Middle frontal gyrus (tissue), 1 donor: ENCODE data around the gene TGM6.

ENCODE experiments used
- DNase-seq: peaks from one replicate; pipeline ENCODE4 v3.0.0-alpha.2; 2015; ENCODE audit warnings: low spot score; ENCODE audit errors: extremely low spot score

Gene TGM6

DNA sequence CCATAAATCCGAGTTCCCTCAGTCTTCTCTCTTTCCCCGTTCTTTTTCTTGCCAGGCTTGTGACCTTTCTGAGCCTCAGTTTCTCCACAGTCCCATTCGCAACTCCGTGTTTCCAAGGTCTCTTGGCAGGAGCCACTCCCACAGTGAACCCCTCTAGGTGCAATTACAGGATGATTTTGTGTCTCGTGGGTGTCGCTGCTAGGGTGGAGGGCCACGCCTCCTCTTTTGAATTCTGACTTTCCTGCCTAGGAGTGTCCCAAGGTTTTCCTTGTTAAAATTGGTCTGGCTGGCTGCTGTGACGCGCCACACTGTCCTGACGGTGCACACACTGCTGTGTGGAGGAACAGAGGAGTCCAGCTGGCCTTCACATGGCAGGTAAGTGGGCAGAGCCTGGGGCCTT lies at the start of gene TGM6:
Gene TGM6, plus strand, starts transcription at position 301 of the 400 bp plus-strand sequence. Its CDS starts 68 bp downstream, at position 369.
- no peak for DNase-seq

DNA sequence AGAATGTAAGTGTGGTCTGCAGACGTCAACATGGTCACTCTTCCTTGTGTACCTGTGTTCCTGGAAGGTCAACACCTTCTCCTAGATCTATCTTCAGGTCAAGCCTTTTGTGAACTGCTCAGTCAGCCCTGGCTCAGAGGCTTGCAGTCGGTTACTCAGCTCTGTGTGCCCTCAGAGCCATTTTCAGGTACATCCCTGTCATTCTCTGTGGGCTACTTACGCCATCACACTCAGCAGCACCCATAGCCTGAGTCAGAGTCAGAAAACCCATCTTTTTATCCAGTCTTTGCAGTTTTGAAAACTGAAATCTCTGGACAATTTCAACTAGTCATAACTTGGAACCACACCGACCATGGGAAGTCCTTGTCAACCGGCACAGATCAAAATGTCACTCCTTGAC lies 49.6 kb upstream of the TGM6 start:
- DNase-seq = no peak

DNA sequence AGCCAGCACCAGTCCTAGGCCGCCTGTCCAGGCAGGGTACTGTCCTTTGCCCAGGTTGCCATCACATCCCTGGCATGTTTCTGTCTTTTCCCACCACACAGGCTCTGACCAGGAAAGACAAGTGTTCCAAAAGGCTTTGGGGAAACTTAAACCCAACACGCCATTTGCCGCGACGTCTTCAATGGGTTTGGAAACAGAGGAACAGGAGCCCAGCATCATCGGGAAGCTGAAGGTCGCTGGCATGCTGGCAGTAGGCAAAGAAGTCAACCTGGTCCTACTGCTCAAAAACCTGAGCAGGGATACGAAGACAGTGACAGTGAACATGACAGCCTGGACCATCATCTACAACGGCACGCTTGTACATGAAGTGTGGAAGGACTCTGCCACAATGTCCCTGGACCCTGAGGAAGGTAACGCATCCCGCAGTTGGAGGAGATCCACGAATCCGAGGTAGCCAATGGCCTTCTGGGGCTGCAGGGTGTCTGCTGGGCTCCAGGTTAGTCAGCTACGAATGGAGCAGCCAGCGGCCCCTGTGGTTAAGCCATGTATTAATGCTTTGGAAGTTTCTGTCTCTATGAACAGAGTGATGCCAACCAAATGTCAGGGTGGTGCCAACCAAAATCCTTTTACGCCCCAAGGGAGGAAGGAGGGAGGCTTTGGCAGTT lies 48.7 kb upstream of the TGM6 start:
- DNase-seq = no peak

DNA sequence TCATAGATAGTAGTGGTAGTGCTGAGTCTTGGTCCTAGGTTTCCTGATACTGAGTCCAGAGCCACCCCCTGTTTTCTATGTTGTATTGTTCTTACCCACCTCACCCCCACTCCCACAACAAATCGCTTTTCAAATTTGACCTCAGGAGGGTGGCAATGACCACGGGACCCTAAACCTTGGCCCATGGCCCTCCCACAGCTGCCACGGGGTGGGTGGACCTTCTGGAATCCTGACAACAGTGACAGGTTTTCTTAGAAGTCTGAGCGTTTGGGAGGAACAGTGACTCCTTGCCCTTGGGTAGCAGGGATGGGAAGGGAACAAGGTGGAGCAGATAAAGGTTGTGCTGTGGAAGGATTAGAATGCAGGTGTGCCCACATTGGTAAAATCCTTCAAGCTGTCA lies 48.0 kb upstream of the TGM6 start:
- no peak for DNase-seq

DNA sequence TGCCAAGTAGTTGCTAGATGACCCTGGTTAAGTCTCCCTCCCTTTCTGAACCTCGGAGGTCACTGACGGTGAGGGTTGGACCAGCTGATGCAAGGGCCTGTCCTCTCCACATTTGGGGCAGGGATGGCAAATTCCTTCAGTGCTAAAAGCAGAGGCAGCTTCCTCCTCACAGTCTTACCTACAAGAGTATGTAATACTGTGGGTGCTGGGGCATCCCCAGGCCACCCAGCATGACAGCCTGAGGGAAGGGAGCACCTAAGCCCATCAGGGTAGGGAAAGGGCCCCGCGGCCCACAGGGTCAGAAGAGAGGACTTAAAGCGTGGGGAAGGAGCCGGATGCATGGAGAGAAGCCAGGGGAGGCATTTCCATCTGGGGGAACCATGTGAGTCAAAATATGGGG lies 46.9 kb upstream of the TGM6 start:
- no peak for DNase-seq

DNA sequence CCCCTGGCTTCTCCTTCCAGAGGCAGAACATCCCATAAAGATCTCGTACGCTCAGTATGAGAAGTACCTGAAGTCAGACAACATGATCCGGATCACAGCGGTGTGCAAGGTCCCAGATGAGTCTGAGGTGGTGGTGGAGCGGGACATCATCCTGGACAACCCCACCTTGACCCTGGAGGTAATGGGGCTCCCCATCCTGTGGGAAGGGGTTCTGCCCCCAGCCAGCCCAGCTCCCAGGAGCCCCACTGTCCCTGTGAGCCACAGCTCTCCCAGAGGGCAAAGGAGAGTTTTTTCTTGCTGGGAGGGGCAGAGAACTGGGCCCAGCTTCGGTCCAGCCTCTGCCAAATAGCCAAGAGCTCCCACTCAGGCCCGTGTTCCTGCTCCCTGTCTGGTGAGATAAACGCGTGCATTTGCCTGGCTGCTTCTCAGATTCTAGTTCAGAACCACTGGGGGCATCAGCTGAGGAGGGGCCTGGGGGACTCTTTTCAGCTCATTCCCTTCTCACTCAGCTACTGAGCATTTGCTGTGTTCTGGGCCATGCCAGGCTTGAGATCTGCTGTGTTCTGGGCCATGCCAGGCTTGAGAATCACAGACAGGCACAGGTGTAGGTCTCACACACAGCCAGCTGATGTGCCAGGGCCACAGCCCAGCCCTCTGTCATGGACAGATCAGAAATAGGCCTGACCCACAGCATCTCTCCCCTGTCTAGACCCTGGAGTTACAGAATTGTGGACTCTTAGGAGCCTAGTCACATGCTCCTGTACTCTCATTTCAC lies 45.4 kb upstream of the TGM6 start:
- DNase-seq = no peak

DNA sequence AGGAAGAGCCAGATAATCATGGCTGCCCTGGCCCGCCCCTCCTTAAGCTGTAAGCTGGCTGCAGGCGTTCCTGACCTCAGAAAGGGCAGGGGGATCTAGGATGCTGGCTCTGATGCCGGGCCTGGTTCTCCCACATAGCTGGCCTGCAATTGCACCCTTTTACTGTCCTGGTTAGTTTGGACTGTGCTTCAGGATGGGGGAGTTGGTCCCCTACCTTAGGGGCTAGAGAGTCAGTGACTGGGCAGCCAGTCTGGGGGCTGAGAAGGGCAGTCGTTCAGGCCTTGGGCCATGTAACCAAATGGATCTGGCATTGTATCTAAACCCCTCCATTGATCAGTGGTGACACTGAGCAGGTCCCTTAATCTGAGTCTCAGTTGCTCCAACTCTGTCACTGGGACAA lies 44.2 kb upstream of the TGM6 start:
- DNase-seq = no peak

DNA sequence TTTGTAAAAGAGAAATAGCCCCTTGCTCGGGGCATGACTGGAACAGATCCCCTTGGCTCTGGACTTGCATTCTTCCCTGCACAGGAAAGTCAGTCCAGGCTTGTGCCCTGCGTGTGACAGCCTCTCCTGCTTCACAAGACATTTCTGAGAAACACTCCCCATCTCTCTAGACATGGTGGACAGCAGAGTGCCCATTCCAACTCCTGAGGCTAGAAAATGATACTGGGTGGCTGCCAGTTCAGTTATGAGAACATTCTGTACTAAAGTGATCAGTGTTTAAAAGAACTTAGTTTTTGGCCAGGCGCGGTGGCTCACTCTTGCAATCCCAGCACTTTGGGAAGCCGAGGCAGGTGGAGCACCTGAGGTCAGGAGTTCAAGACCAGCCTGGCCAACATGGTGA lies 43.6 kb upstream of the TGM6 start:
- no peak for DNase-seq

DNA sequence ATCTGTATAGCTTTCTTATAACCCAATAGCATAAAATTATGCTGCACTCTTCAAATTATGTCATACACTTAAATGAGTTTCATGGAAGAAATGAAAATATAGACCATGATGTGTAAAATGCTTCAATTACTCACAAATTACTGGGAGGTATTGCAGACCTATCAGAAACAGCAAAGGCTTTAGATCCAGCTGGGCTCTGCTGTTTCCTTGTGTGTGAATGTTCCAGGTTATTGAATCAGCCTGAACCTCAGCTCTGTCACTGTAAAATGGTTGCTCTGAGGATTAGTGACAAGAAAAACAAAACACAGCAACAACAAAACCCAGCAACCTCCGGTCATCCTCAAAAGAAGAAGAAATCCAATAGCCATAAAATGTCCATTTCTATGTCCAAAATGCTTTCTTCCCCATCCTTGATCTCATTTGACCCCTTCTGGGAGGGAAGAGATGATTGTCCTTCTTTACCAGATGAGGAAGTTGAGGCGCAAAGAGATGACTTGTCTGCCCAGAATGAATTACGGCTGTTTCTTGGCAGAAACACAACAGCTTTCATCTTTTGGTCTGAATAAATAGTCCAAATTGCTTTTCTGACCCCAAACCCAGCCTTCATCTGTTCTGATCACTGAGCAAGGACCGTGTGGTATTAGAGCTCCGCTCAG lies 42.2 kb upstream of the TGM6 start:
- no peak for DNase-seq

DNA sequence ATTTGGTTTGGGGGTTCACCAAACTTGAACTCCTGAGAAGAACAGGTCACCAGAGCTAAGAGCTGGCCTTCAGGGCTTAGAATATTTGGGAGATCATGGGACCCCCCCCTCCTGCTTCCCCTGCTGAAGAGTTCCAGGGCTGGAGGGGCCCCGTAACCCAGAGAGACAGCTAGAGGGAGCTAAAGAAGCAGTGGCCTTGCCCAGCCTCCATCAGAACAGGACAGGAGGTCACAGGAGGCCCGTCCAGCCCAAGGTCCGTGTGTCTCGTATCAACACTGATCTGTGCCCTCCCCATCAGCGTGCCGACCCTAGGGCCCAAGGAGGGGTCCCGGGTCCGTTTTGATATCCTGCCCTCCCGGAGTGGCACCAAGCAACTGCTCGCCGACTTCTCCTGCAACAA lies 40.6 kb upstream of the TGM6 start:
- no peak for DNase-seq

DNA sequence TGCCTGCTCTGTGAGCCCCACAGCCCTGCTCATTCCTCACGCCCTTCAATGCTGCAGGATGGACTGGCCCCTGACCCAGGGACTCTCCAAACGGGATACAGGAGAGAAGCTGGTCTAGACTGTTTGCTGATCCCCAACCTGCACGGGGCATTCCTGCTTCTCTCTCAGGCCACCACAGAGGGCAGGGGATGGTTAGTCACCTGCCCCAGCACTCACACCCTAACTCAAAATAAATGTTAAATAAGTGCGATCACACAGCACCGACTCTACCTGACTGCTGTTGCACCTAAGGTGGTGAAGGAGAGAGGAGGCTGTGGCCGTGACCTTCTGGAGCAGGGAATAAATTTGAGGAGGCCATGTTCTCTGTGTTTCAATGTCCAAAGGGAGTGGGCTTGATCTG lies 39.9 kb upstream of the TGM6 start:
- no peak for DNase-seq

DNA sequence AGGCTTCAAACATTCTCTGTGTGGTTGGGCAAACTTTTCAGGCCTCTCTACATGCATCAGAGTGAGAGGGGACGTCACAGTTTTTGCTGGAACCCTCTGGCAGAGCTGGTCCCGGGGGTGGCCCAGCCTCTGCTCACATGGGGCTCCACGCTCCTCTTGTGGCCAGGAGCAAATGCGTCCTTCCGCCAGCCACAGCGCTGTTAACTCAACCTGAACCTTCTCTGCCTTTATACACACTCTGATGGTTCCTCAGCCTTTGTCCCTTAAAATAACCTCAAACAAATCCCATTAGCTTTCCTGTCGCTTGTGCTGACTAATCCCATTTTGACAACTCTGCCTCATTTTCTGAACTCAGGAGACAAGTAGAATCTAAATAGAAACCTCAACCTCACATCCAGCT lies 39.4 kb upstream of the TGM6 start:
- DNase-seq = no peak

DNA sequence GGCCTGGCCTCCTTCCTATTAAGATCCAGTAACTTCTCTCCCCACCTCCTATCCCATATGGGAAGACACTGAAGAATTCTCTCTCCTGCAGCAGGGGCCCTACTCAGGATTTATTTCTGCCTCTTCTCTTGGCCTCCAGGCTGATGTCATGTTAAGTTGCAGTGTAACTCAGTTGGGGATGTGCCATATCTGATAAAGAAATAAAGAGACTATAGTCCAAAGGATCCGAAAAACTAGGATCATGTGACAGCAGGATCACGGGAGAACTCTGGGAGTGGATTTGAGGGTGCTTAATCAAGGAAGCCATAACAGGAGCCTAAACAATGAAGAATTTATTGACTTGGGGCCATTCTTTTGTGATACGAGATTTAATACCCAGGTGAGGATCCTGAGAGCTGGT lies 38.5 kb upstream of the TGM6 start:
- DNase-seq = no peak

DNA sequence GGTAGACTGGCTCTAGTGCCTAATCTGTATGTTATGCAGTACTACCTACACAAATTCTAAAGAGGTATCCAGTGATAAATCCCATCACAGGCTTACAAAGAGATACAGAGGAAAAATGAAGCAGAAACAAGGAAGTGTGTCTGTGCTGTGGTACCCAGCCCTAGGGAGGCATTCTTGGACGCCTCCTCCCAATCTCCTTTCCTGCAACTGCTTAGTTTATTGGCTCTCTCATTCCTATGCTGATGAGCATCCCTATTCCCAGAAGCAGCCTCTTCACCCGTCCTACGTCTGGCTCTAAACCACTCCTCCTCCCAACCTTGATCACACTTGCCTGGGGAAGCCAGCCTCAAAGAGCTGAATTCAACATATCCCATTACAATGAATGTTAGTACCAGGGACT lies 34.5 kb upstream of the TGM6 start:
- DNase-seq = no peak

DNA sequence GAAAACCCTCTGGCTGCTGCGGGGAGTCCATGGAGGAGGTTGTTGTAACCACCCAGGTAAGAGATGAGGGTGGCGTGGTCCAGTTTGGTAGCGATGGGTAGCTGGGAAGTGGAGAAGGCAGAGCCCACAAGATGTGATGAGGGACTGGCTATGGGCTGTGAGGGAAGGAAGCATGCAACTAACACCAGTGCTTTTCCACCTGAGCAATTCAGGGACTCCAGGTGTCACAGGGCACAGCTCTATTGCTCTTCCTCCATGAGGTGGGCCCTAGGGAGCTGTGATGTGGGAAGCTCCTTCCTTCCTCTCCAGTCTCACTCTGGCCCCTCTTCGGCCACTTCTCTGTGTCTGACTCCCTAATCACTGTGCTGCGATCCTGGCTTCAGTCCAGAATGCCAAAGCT lies 32.4 kb upstream of the TGM6 start:
- DNase-seq = no peak

DNA sequence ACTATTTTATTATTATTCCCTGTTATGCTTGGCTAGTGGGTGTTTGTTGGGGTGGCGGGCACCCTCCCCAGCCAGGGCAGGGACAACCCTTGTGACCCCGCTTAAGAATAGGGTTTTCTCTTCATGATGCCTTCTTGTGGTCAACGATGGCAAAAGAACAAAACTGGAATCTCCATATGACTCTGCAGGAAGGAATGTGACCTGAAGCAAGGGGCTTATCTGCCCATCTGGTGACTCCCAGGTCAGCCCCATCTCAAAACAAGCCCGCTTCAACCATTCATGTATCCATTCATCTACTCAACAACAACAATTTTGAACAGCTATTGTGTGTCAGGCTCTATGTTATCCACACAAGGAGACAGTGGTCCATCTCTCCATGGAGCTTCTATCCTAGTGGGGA lies 30.9 kb upstream of the TGM6 start:
- DNase-seq = no peak

DNA sequence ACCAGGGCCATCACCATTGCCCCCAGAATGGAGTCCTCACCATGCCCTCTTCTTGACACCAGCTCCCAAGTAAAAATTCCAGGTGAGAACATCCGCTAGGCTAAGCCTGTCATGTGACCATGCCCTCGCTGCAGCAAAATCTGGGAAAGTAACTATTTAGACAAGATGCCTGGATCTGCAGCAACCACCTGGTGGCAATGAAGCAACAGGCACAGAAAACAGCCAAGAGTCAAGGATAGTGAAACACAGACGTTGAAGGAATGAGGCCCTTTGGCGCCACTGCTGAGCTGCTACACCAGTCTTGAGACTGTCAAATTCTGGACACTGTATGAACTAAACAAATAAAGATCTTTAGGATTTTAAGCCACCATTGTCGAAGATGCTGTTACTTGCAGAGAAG lies 30.1 kb upstream of the TGM6 start:
- no peak for DNase-seq

DNA sequence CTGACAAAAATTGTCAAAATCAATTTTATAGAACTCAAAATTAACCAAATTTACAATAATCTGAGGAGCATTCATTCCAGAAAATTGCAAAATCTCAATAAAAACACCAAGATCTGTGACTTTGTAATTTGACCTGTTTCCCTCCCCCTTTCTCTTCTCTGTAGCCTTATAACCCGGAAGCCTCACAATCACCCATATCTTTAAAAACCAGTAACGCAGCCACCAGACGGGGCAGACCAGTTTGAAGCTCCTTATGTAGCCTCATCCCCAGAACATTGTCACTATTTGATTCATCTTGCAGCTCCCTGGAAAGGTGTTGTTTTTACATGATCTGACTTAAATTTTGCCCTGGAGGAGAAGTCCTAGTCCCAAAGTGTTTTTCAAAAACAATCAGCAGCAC lies 27.5 kb upstream of the TGM6 start:
- no peak for DNase-seq

DNA sequence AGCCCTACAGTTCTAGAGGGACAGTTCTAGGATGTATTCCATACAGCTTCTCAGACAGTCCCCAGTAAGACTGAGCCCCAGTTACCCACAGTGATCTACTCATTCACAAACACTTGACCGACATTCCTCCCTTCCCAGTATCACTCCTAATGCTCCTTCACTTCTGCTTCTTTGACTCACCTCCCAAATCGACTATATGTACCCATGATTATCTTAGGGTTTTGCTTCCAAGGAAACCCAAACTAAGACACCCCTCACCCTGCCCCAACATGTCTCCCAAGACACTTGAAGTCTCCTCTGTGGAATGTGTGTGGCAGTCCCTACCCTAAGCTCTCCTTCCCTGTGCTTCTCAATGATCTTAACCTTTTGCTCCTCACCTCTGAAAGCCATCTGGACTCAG lies 23.6 kb upstream of the TGM6 start:
- no peak for DNase-seq

DNA sequence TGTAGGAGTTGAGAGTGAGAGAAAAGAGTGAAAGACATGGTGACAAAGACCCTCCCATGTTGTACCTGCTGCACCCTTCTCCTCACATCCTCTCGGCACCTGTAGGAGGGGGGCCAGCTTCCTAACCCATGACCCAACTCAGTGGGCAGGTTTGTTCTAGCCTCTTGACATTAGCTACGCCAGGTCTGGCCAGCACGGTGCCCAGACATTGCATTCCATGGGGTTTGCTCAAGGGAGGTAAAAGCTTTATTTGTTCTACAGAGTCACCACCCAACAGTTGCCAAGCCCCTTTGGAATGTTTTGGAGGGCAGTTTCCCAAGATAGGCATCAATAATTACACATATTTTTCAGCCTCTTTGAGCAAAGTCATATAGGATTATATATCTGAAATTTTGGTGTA lies 22.7 kb upstream of the TGM6 start:
- DNase-seq = no peak

DNA sequence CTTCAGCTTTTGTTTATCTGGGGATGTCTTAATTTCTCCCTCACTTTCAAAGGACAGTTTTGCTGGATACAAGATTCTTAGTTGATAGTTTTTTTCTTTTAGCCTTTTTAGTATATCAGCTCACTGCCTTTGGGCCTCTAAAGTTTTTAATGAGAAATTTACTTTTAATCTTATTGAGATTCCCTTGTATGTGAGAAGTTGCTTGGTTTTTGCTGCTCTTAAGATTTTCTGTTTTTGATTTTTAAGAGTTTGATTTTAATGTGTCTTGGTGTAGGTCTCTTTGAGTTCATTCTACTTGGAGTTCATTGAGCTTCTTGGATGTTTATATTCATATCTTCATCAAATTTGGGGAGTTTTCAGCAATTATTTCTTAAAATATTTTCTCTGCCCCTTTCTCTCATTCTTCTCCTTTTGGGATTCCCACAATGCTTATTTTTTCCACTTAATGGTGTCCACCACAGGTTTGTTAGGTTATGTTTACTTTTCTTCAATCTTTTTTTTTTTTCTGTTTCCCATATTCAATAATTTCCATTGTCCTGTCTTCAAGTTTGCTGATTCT lies 19.6 kb upstream of the TGM6 start:
- no peak for DNase-seq

DNA sequence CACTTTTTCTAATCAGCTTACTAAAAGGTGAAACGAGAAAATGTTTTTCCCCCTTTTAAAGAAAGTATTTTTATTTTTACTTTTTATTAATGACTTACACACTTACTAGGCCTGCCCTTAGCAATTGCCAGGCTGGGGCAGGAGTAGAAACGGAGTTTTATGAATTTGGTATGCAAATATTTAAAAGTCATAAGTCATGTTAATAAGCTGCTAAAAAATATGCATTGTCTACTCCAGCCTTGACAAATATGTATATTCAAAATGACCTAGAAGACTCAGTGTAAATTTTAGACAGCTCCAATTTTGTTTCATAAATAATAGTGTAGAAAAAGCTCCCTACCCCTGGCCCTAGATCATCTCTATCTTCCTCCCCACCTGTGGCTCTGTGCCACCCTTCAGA lies 17.5 kb upstream of the TGM6 start:
- DNase-seq = no peak
